Ammon's horn (tissue), 1 donor: ENCODE data around the gene SENP5.
A peak's percentile ranks its signal among the peaks of the same experiment; 100 is the strongest.
"Not testable (repeated sequence)": the region's sequence is repeated elsewhere in the genome, so short reads cannot be mapped to it uniquely, and the experiment has no call there.

Experiments
- DNase-seq: peaks from one replicate; pipeline ENCODE4 v3.0.0-alpha.2; 2016; ENCODE audit warnings: low spot score

The SENP5 gene

GRCh38 chr3:196867507-196868296 lies at the start of gene SENP5:
Gene SENP5, plus strand, starts transcription at chr3:196867920. Its CDS starts 17,262 bp downstream, at chr3:196885182.
- DNase-seq, result peak; percentile 95

GRCh38 chr3:196821806-196822355 lies 45.8 kb upstream of the SENP5 start:
- DNase-seq, result no peak

GRCh38 chr3:196829651-196830050 lies 38.1 kb upstream of the SENP5 start:
- not testable (repeated sequence) for DNase-seq

- no peak for DNase-seq
These were observed 32.6 kb upstream of the SENP5 start for GRCh38 chr3:196835086-196835485.

- not testable (repeated sequence) for DNase-seq
These were observed 31.1 kb upstream of the SENP5 start for GRCh38 chr3:196836626-196837025.

GRCh38 chr3:196837819-196838420 lies 29.8 kb upstream of the SENP5 start:
- peak; percentile 61 for DNase-seq

- not testable (repeated sequence) for DNase-seq
These were observed 28.4 kb upstream of the SENP5 start for GRCh38 chr3:196839351-196839750.

GRCh38 chr3:196842567-196843434 lies 24.9 kb upstream of the SENP5 start:
- DNase-seq, result no peak

- no peak for DNase-seq
These were observed 24.1 kb upstream of the SENP5 start for GRCh38 chr3:196843435-196844110.

- not testable (repeated sequence) for DNase-seq
These were observed 23.2 kb upstream of the SENP5 start for GRCh38 chr3:196844235-196845219.

GRCh38 chr3:196848375-196848774 lies 19.3 kb upstream of the SENP5 start:
- DNase-seq, result not testable (repeated sequence)

- no peak for DNase-seq
These were observed 18.5 kb upstream of the SENP5 start for GRCh38 chr3:196849180-196849741.

- DNase-seq, result not testable (repeated sequence)
These were observed 4.7 kb upstream of the SENP5 start for GRCh38 chr3:196863000-196863399.

GRCh38 chr3:196867155-196867506 lies 589 bp upstream of the SENP5 start:
- DNase-seq, result no peak

- DNase-seq, result no peak
These were observed 559 bp downstream of the SENP5 start for GRCh38 chr3:196868297-196868661.

- DNase-seq, result no peak
These were observed 4.6 kb downstream of the SENP5 start for GRCh38 chr3:196872316-196872715.

- not testable (repeated sequence) for DNase-seq
These were observed 6.9 kb downstream of the SENP5 start for GRCh38 chr3:196874511-196875094.

GRCh38 chr3:196875258-196875657 lies 7.5 kb downstream of the SENP5 start:
- no peak for DNase-seq

GRCh38 chr3:196883361-196883760 lies 15.6 kb downstream of the SENP5 start:
- no peak for DNase-seq

- DNase-seq, result peak; percentile 3
These were observed 18.4 kb downstream of the SENP5 start for GRCh38 chr3:196886144-196886543.
